ENCODE measurements around the gene TNS4.
A peak's percentile ranks its signal among the peaks of the same experiment; 100 is the strongest.

The TNS4 gene

GRCh38 chr17:40490289-40490853 lies 11.1 kb downstream of the TNS4 start:
- DNase-seq (ENCODE audit: low spot score), result no peak

DNA sequence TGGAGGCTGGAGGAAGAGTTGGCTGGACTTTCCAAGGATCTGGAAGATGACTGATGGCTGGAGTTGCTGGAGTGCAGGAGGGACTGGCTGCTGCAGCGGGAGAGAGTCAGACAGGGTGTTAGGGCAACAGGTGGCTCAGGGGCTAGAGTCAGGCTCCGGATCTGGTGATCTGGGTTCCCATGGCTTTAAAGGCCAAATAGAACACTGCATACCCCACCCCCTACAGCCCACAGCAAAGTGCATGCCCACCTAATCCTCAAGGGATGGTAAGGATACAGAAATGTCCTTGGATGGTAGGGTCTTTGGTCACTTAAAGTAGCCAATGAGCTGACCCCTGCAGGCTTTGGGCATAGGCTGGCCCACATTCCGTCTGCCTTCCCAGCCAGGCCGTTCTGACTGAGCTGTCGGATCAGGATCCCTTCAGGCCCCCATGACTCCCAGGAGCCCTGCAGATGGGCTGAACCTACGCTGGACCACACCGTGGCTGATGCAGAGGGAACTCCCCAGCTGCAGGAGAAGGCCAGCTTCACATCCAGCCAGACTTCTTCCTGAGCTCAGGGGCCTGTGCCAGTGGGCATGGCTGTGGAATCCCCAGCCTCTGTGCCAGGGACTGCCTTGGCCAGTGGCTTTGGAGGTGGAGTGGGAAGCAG lies 13.9 kb downstream of the TNS4 start:
- DNase-seq (ENCODE audit: low spot score), result no peak

DNA sequence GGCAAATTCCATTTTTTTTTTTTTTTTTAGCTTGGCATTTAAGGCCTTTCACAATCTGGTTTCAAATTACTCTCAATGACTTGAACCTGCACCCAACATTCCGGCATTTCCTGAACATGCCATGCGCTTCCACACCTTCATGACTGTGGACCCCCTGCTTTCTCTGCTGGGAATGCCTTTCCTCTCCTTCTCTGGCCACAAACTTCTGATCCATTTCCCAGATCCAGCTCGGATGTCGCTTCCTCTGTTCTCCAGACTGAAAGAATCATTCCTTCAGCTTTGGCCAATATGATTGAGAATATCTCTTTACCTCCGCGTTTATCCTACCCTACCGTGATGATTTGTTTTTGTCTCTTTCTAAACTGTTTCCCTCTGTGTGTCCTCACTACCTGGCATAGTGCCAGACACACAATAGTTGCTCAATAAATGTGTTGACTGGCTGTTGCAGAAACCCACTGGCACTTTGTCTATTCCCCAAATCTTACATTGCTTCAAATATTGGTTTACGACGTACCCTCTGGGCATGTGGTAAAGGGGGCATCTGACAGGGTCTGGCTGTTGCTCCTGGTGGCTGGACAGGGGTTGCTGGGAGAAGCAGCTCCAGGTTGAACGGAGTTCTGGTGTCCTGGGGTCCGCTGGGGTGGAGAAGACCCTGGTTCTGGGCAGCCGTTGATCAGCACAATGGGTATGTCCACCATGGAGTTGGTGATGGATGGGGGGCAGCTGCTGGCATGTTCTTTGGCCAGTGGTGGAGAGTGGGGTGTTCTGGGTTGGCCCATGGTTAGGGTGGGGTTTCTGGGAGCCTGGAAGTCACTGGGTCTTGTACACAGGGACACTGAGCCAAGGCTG lies 14.7 kb downstream of the TNS4 start:
- no peak for DNase-seq (ENCODE audit: low spot score)

GRCh38 chr17:40485851-40486521 lies 15.4 kb downstream of the TNS4 start:
- no peak for DNase-seq (ENCODE audit: low spot score)

GRCh38 chr17:40484973-40485530 lies 16.4 kb downstream of the TNS4 start:
- DNase-seq (ENCODE audit: low spot score), result no peak

DNA sequence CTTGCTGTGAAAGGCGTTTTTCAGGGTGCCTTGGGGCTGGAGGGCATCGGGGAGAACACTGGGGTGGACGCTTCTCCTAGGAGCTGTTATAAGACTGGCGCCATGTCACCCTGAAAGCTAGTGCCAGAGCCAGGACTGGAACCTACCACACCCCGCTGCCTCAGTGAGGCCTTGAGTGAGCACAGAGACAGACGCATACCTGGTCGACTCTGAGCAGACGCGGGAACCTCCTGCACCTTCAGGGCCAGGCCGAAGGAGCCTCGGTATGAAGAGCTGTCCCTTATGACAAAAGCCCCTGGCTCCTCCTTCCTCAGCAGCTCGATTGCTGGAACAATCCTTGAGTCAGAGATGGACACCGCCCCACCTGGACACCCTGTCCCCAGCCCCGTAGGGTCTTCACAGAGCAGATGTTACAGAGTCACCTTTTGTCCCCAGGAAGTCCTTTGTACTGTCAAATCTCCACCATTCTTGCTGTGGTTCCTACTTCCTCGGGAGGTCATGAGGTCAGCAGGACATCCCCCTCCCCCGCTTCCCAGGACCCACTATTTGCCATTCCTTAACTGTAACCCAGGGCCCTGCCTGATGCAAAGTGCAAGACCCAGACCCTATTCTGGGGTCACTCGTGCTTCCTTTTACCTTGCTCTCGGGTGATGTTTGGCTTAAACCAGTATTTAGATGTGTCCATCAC lies 17.0 kb downstream of the TNS4 start:
- DNase-seq (ENCODE audit: low spot score), result no peak

DNA sequence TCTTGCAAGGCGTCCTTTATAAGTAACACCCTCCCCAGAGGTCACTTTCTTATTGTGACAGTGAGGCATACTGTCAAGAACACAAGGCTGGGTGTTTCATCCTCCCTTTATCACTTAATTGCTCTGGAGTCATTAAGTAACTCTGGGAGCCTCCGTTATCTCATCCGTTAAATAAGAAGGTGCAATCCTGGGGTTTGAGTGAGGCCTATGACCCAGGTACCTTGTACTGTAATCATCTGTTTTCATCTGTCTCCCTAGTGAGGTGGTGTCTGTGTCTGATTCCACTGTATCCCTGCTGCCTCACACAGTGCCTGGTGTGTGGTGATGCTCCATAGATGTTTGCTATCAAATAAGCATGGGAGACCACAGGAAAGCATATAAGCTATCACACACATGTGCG lies 17.7 kb downstream of the TNS4 start:
- DNase-seq (ENCODE audit: low spot score), result no peak

GRCh38 chr17:40482722-40483121 lies 18.7 kb downstream of the TNS4 start:
- DNase-seq (ENCODE audit: low spot score), result no peak

DNA sequence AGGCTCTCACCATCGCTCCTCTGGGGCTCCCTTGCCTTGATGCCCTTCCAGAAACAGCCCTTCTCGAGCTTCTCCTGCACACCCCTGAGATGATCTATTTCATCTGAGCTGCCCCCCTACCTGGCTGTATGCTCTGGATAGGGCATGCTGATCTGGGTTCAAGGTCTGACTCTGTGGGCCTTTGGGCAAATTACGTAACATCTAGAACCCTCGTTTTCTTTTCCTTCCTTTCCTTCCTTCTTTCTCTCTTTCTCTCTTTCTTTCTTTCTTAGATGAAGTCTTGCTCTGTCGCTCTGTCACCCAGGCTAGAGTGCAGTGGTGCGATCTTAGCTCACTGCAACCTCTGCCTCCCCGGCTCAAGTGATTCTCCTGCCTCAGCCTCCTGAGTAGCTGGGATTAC lies 20.3 kb downstream of the TNS4 start:
- no peak for DNase-seq (ENCODE audit: low spot score)

DNA sequence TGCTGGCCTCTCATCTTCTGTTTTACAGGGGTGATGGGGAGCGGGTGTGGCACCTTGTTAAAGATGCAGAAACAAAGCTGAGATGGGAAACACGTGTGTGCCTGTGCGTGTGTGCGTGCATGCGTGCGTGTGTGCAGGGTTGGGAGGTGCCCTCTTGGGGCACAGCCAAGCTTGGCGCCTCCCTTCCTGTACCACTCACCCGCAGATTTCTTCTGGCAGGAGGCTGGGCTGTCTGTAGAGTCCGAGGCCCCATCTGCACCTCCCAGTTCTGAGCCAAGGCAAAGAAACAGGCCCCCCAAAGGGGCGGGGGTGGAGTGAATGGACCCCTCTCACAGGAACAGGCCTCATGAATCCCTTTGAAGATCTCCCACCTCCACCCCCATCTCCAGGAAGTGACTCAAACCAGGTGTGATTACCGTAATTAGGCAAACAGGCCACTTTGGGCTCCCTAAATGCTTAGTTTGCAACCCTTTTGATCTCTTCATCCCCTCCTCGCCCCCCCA lies 20.9 kb downstream of the TNS4 start:
- peak; percentile 88 for DNase-seq (ENCODE audit: low spot score)

DNA sequence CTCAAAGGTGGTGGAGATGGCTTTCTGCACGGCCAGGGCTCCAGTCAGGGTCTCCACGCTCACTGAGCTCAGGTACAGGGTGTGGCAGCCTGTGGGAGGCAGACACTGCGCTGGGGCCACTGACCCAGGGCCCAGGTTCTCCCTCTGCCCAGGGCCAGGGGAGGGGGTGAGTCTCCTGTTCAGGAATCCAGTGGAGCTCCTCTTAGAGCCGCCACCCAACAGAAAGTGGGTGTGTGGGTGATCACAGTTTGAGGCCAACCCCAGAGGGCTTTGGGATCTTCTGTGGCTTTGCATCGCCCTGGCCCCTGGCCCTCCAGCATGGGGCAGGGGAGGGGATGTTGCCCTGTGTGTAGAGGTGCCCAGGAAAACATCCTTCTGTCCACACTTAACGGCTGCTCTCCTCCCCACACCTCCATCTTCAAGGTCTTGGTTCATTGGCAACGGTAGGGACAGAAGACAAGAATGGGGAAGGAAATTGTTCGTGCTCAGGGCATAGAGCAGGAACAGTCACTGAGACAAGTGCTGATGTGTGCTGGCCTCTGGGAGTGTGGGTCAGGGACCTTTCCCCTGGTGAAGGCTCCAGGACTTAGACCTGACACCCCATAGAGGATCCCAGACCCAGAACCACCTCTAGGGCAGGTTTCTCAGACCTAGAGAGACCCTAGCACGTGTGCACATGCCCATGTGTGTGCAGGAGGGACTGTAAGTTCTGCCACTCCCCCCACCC lies 21.5 kb downstream of the TNS4 start:
- no peak for DNase-seq (ENCODE audit: low spot score)

- DNase-seq (ENCODE audit: low spot score), result no peak
Observed at GRCh38 chr17:40478486-40478885, 22.9 kb downstream of the TNS4 start.

DNA sequence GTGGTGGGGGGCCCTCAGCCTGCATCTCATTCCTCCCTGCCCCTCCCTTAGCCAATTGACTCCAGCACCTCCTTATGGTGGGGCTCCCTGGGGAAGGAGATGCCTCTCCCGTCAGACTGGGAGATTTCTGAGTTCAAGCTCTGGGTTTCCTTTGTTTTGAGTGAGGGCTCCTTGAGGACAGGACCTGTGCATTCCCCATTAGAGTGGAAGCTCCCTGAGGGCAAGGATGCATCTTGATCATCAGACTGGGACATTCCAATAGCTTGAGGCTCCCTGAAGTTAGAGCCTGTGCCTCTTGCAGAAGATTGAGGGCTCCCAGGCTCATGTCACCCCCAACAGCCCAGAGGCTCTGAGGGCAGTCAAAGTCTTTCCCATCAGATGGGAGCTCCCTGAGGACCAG lies 23.6 kb downstream of the TNS4 start:
- DNase-seq (ENCODE audit: low spot score), result no peak

- no peak for DNase-seq (ENCODE audit: low spot score)
Observed at GRCh38 chr17:40475234-40475908, 26.1 kb downstream of the TNS4 start.

DNA sequence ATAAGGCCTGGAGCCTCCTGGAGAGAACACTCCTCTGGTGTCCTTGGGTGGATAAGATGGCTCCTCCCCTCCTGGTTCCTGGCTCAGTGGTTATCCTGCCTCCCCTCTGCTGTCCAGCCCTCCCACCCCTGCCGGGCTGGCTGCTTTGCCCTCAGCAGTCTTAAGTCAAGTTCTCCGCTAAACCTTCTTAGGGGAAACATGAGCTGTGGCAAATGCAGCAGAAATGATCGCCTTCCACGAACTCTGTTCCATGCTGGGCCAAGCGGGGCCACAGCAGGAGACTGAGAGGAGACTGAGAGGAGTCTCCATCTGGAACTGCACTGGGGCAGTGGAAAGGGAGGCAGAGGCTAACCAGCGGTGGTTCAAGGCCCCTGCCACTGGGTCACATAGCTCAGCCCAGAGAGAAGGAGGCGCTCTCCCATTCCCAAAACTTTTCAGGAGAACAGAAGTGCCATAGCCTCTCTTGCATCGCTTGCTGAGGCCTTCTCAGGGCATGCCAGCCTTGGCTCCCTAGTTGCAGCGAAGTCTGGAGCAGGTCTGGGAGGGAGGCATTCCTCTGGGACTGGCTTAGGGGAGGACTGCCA lies 26.9 kb downstream of the TNS4 start:
- DNase-seq (ENCODE audit: low spot score), result no peak

DNA sequence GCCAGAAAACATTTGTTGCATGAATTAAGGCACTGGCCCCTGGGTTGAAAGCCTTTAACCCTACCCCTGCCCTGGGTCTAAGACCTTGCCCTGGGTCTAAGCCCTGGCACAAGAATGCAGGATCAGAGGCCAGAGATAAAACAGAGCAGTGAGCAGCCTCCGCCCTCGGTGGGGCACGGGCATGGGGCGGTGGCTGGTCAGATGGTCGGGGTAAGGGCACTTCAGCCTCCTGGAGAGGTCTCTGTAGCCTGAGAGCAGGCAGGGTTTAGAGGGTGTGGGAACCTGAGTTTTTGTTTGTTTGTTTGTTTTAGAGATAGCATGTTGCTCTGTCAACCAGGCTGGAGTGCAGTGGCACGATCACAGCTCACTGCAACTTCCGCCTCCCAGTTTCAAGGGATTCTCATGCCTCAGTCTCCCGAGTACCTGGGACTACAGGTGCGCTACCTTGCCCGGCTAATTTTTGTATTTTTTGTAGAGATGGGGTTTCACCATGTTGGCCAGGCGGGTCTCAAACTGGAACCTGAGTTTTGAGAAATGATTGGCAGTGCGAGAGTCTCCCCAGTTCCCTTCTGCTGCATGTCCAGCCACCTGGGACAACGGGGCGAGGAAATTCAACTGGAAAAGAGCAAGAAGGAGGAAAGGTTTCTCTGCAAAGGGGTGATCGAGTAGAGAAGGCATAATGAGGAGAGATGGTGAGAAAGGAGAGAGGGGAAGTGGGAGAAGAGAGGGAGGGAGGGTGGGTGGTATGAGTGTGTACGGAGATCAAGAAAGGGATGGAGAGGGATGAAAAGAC lies 27.7 kb downstream of the TNS4 start:
- no peak for DNase-seq (ENCODE audit: low spot score)

GRCh38 chr17:40472733-40473452 lies 28.5 kb downstream of the TNS4 start:
- no peak for DNase-seq (ENCODE audit: low spot score)
